CD4-positive, alpha-beta T cell (primary cell): Measurements from ENCODE around the gene SETD6. TPM values are rescaled to one million over a fixed set of nuclear protein-coding genes. Genes with fewer than 3 reads are reported as not detected.

ENCODE experiments used
- ATAC-seq: fragments of 200-7000 bp; cut with Tn5 transposase; one replicate; pipeline ENCODE4 v1.10.0; 2022; ENCODE audit warnings: mild to moderate bottlenecking; ENCODE audit not compliant: poor library complexity
- CTCF ChIA-PET: fragments of 350-600 bp; sonication (Branson Sonifier 250); formaldehyde crosslinking; loops from one replicate; lab custom pipeline; 2021; ENCODE audit warnings: antibody characterized with exemption, inconsistent platforms; lab: Charles Lee
- POLR2A ChIA-PET: fragments of 350-600 bp; sonication (Branson Sonifier 250); formaldehyde crosslinking; loops from one replicate; lab custom pipeline; 2021; ENCODE audit warnings: antibody characterized with exemption, inconsistent platforms; lab: Charles Lee
- DNase-seq, 14 experiments: peaks; one replicate each; pipeline ENCODE4 v3.0.0-alpha.2; 2013 to 2020; ENCODE audit warnings: mixed read lengths in 2 of 14
- H3K27ac ChIP-seq, 2 donors: one replicate each; pipeline versions ENCODE4 v1.5.1 to v1.7.0; 2013; ENCODE audit warnings: low read length in 2 of 2, low read depth in 1 of 2, mild to moderate bottlenecking in 1 of 2
- H3K27me3 ChIP-seq, 2 experiments: 1 replicate in 1 of 2; 2 replicates in 1 of 2; pipeline versions ENCODE4 v1.6.1 to v1.7.0; 2013; ENCODE audit warnings: low read length in 2 of 2, control low read depth in 1 of 2, mild to moderate bottlenecking in 1 of 2, moderate library complexity in 1 of 2; ENCODE audit not compliant: insufficient read depth in 2 of 2, control insufficient read depth in 1 of 2
- H3K36me3 ChIP-seq: one replicate; pipeline ENCODE4 v1.6.1; 2013; ENCODE audit warnings: low read length, control low read depth; ENCODE audit not compliant: insufficient read depth
- H3K4me1 ChIP-seq: one replicate; pipeline ENCODE4 v1.6.1; 2013; ENCODE audit warnings: low read length, control low read depth; ENCODE audit not compliant: insufficient read depth
- H3K4me3 ChIP-seq: one replicate; pipeline ENCODE4 v1.5.1; 2013; ENCODE audit warnings: mild to moderate bottlenecking, low read length, moderate library complexity
- H3K9me3 ChIP-seq, 2 experiments: 1 replicate in 1 of 2; 2 replicates in 1 of 2; pipeline versions ENCODE4 v1.6.1 to v1.7.0; 2013; ENCODE audit warnings: low read length in 2 of 2, mild to moderate bottlenecking in 2 of 2, control low read depth in 1 of 2, moderate library complexity in 1 of 2; ENCODE audit not compliant: control insufficient read depth in 1 of 2, insufficient read depth in 1 of 2
- H3K27ac Mint-ChIP-seq: one replicate; pipeline ENCODE4 v1.8.0; 2020; ENCODE audit warnings: mixed read lengths
- H3K27me3 Mint-ChIP-seq: one replicate; pipeline ENCODE4 v1.8.0; 2021; ENCODE audit warnings: mixed read lengths
- H3K36me3 Mint-ChIP-seq: one replicate; pipeline ENCODE4 v1.8.0; 2021; ENCODE audit warnings: low read depth, mixed read lengths
- H3K4me1 Mint-ChIP-seq: one replicate; pipeline ENCODE4 v1.8.0; 2021; ENCODE audit warnings: low read depth, mixed read lengths
- H3K4me3 Mint-ChIP-seq: one replicate; pipeline ENCODE4 v1.8.0; 2020; ENCODE audit warnings: mild to moderate bottlenecking, mixed read lengths
- H3K9me3 Mint-ChIP-seq: one replicate; pipeline ENCODE4 v1.8.0; 2020; ENCODE audit warnings: mixed read lengths
- intact Hi-C, 2 experiments: fragments of 100-400 bp; cut with DNase I in 1 of 2; cut with micrococcal nuclease in 1 of 2; formaldehyde crosslinking; loops; one replicate each; pipeline versions ENCODE4 v1.15.1 to v1.9.0; 2023 to 2025; cut with DNase I, micrococcal nuclease
- polyA plus RNA-seq, 2 donors: library from polyadenylated mRNA; unstranded; fragments of 120-200 nt; gene quantifications; one replicate each; pipeline ENCODE4 v1.2.1, GENCODE V29; 2013
- total RNA-seq, 174 experiments: library from RNA in 2 of 174; stranded (reverse) in 2 of 174; gene quantifications; one replicate each; pipeline ENCODE4 v1.2.3 and lab custom pipeline; 2021 to 2026
- TF ChIP-seq, protein P1 (sequence below): fragments of 200-600 bp; IDR thresholded peaks from one replicate; pipeline ENCODE4 v1.8.0; 2022; ENCODE audit warnings: antibody characterized with exemption, mild to moderate bottlenecking

SETD6 gene, protein sequence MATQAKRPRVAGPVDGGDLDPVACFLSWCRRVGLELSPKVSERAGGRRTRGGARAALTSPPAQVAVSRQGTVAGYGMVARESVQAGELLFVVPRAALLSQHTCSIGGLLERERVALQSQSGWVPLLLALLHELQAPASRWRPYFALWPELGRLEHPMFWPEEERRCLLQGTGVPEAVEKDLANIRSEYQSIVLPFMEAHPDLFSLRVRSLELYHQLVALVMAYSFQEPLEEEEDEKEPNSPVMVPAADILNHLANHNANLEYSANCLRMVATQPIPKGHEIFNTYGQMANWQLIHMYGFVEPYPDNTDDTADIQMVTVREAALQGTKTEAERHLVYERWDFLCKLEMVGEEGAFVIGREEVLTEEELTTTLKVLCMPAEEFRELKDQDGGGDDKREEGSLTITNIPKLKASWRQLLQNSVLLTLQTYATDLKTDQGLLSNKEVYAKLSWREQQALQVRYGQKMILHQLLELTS
- total RNA-seq = 10 to 100 TPM; 21.9 to 25.5 TPM
- polyA plus RNA-seq (2013, experiment 1 of 2) = 19.3 TPM
- polyA plus RNA-seq (2013, experiment 2 of 2) = 22.1 TPM
- 22.4 to 70.4 (median 40.5) reads per million in 172 experiments for total RNA-seq (lab: John Stamatoyannopoulos, UW)

DNA sequence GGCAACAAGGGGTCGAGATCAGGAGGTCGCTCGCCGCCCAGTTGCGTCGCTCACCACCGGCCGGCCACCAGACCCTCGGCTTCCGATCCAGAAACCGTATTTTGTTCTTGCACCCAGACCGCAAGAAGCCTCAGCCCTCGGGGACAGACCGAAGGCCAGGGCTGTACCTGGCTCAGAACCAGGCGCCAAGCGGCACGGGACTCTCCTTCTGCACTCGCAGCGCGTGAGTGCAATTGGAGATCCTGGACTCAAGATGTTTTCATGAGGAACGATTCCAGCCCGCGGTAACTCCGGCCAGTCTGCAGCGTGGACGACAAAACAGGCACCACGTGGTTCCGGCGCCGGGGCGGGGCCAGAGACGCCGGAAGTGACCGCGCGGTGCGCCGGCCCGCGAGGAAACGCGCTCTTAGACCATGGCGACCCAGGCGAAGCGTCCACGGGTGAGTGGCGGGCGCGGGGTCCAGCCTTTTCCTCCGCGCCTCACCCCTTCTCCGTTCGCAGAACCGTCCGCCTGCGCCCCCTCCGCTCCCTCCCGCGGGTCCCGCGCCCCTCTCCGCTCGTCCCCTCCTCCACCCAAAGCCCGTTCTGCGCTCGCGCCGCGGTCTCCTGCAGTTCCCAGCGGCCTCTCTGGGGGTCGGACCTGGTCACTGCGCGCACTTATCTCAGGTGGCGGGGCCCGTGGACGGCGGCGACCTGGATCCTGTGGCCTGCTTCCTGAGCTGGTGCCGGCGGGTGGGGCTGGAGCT, at the start of gene SETD6:
TSS of gene SETD6 (plus strand) at position 393 of the 746 bp plus-strand sequence. CDS start at position 414, 21 bp downstream.
- H3K9me3 ChIP-seq = no peaks in the 10 kb centered on the region
- TF ChIP-seq, protein P1, sequence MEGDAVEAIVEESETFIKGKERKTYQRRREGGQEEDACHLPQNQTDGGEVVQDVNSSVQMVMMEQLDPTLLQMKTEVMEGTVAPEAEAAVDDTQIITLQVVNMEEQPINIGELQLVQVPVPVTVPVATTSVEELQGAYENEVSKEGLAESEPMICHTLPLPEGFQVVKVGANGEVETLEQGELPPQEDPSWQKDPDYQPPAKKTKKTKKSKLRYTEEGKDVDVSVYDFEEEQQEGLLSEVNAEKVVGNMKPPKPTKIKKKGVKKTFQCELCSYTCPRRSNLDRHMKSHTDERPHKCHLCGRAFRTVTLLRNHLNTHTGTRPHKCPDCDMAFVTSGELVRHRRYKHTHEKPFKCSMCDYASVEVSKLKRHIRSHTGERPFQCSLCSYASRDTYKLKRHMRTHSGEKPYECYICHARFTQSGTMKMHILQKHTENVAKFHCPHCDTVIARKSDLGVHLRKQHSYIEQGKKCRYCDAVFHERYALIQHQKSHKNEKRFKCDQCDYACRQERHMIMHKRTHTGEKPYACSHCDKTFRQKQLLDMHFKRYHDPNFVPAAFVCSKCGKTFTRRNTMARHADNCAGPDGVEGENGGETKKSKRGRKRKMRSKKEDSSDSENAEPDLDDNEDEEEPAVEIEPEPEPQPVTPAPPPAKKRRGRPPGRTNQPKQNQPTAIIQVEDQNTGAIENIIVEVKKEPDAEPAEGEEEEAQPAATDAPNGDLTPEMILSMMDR = no peak
- peak within 1 kb of the TSS; percentile 75 for H3K4me3 ChIP-seq
- Mint-ChIP-seq H3K4me1 (peaks cover 38% of the 10 kb centered on the region), H3K27ac (peak within 1 kb of the TSS; percentile 90), H3K4me3 (peak within 1 kb of the TSS; percentile 90), H3K27me3 (no peaks in the 10 kb centered on the region), H3K36me3 (peaks cover 40% of the 10 kb centered on the region), H3K9me3 (no peaks in the 10 kb centered on the region)
- ChIA-PET CTCF (interaction anchor here (0.6 to 2.1 kb wide), 4 partner anchors 224 to 743 kb away, joined by 3 to 6 read pairs (median 4); no protein-coding TSS in a partner anchor), POLR2A (interaction anchor here (1.3 to 1.4 kb wide), 2 partner anchors 241 kb away, joined by 3 to 6 read pairs; no protein-coding TSS in a partner anchor)
- H3K27ac ChIP-seq = peak within 1 kb of the TSS; percentile 66 to 72
- ATAC-seq = peak; percentile 53
- H3K27me3 ChIP-seq = no peaks in the 10 kb centered on the region
- peak in 13 of 14 experiments; percentile 31 to 80 (median 65) for DNase-seq
- intact Hi-C loops = loop anchor here in 1 of 2 experiments (5.0 kb wide), 1 partner anchor 318 kb away; the partner anchor contains the start of gene CSNK2A2
- H3K4me1 ChIP-seq = peaks cover 21% of the 10 kb centered on the region
- H3K36me3 ChIP-seq = peaks cover 28% of the 10 kb centered on the region

DNA sequence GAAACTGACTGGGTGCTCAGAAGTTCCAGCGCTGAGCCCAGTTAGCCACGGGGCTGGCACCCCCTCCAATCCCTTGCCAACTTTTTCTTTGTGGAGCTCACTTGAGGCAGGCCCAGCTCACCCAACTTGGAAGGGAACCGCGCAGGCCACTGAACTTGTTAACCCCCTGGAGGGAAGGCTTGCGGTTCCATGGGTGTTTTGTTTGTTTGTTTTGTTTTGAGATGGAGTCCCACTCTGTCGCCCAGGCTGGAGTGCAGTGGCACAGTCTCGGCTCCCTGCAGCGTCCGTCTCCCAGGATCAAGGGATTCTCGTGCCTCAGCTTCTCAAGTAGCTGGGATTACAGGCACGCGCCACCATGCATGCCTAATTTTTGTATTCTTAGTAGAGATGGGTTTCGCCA, 49.5 kb upstream of the SETD6 start:
- Mint-ChIP-seq H3K27me3 (peaks cover 73% of the 10 kb centered on the region), H3K27ac (no peak overlapping the region), H3K36me3 (no peaks in the 10 kb centered on the region), H3K9me3 (no peaks in the 10 kb centered on the region), H3K4me1 (no peaks in the 10 kb centered on the region), H3K4me3 (no peak overlapping the region)
- H3K27me3 ChIP-seq = peaks cover 53 to 63% of the 10 kb centered on the region in 2 experiments
- ChIA-PET POLR2A (no interaction called here), CTCF (interaction anchor here (1.1 kb wide), 1 partner anchor 129 kb away, joined by 3 read pairs; no protein-coding TSS in a partner anchor)
- intact Hi-C loops = no loop called here
- H3K27ac ChIP-seq = no peak overlapping the region
- no peak for DNase-seq
- TF ChIP-seq, protein P1 = no peak
- peaks cover 0 to 24% of the 10 kb centered on the region in 2 experiments for H3K9me3 ChIP-seq
- H3K4me3 ChIP-seq = no peak overlapping the region
- H3K4me1 ChIP-seq = peaks cover 13% of the 10 kb centered on the region
- no peaks in the 10 kb centered on the region for H3K36me3 ChIP-seq
- ATAC-seq = no peak

DNA sequence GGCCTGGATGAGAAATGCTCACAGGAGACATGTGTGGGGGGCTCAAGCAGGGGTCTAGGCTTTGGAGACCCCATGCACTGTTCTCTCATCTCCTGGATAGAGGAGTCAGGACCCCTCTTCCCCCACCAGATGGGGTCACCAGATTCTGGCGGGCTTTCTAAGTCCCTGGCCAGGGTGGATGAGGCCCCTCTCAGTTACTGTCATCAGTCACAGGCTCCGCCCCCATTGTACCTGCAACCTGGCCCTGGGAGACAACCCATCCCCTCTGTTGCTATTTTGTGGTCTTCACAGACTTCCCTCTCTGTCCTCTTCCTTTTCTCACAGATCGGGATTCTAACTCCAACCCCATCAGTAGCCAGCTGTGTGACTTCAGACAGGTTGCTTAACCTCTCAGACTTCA, 48.9 kb upstream of the SETD6 start:
- intact Hi-C loops = no loop called here
- H3K36me3 Mint-ChIP-seq = no peaks in the 10 kb centered on the region
- no peaks in the 10 kb centered on the region for H3K4me1 Mint-ChIP-seq
- no peak overlapping the region for H3K4me3 Mint-ChIP-seq
- Histone ChIP-seq H3K36me3 (no peaks in the 10 kb centered on the region), H3K4me1 (peaks cover 13% of the 10 kb centered on the region), H3K27ac (no peak overlapping the region), H3K4me3 (no peak overlapping the region), H3K9me3 (peaks cover 0 to 24% of the 10 kb centered on the region in 2 experiments), H3K27me3 (peaks cover 53 to 61% of the 10 kb centered on the region in 2 experiments)
- ChIA-PET CTCF (no interaction called here), POLR2A (no interaction called here)
- H3K27ac Mint-ChIP-seq = no peak overlapping the region
- no peaks in the 10 kb centered on the region for H3K9me3 Mint-ChIP-seq
- peaks cover 69% of the 10 kb centered on the region for H3K27me3 Mint-ChIP-seq
- DNase-seq = no peak
- ATAC-seq = no peak
- TF ChIP-seq, protein P1 = no peak
